T-helper 1 cell treated with Interleukin-12 subunit alpha and Interleukin-12 subunit beta and Interleukin-4 antibody, amounts not matched to agents 30 ng/mL and 1 ng/mL, for 36 hours (primary cell): ENCODE results near the gene ARFGAP2. TPM values are rescaled to one million over a fixed set of nuclear protein-coding genes. Genes with fewer than 3 reads are reported as not detected.
"Not testable (repeated sequence)": the region's sequence is repeated elsewhere in the genome, so short reads cannot be mapped to it uniquely, and the experiment has no call there.

Experiments
- intact Hi-C: fragments of 100-400 bp; cut with micrococcal nuclease; formaldehyde crosslinking; loops from one replicate; pipeline ENCODE4 v1.15.1; 2024
- total RNA-seq: library from RNA; stranded (reverse); gene quantifications from 2 replicates; pipeline ENCODE4 v1.2.3, GENCODE V29; 2022

The ARFGAP2 gene
- total RNA-seq = 115 and 116 TPM in 2 replicates

- intact Hi-C loops = loop anchor here (1.0 to 10.0 kb wide), 17 partner anchors 10 to 1062 kb away; partner anchors contain the start of genes ACP2, AGBL2, ARHGAP1 and ATG13
These were observed at the start of gene ARFGAP2 for GRCh38 chr11:47176328-47177228. Gene ARFGAP2, minus strand, starts transcription at chr11:47176879. Its CDS starts 26 bp downstream, at chr11:47176853.

DNA sequence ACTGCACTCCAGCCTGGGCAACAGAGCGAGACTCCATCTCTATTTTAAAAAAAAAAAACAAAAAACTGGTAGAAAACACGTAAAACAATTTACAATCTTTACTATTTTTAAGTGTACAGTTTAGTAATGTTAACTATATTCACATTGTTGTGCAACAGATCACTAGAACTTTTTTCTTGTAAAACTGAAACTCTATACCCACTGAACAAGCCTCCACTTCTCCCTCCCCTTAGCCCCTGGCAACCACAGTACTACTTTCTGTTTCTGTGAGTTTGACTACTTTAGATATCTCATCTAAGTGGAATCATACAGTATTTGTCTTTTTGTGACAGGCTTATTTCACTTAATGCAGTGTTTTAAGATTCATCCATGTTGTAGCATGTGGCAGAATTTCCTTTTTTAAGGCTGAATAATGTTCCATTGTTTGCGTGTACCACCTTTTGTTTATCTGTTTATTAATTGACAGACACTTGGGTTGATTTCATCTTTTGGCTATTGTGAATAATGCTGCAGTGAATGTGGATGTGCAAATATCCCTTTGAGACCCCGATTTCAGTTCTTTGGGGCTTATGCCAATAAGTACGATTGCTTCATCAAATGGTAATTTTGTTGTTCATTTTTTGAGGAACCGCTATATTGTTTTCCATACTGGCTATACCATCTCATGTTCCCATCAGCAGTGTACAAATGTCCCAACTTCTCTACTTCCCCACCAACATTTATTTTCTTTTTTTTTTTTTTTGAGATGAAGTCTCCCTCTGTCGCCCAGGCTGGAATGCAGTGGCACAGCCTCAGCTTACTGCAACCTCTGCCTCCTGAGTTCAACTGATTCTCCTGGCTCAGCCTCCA lies 49.1 kb upstream of the ARFGAP2 start:
- intact Hi-C loops = loop anchor here (1.0 kb wide), 2 partner anchors 9 kb away; no protein-coding TSS in a partner anchor

DNA sequence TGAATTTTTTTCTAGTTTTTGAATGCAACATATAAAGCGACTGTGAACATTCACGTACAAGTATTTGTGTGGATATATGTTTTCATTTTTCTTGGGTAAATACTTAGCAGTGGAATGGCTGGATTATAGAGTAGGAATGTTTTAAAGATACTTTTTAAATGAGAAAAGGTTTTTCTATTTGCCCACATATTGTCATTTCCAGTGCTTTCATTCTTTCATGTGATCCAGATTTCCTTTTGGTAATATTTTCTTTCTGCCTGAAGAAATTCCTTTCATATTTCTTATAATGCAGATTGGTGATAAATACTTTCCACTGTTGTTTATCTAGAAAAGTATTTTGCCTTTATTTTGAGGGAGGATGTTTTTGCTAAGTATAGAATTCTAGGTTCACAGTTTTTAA lies 46.0 kb upstream of the ARFGAP2 start:
- intact Hi-C loops = no loop called here

GRCh38 chr11:47220401-47220821 lies 43.7 kb upstream of the ARFGAP2 start:
- intact Hi-C loops = no loop called here

GRCh38 chr11:47216121-47216798 lies 39.6 kb upstream of the ARFGAP2 start:
- intact Hi-C loops = loop anchor here (1.0 to 10.0 kb wide), 3 partner anchors 9 to 189 kb away; partner anchors contain the start of gene SLC39A13

GRCh38 chr11:47215366-47215910 lies 38.8 kb upstream of the ARFGAP2 start:
- intact Hi-C loops = loop anchor here (1.0 to 10.0 kb wide), 3 partner anchors 33 to 551 kb away; partner anchors contain the start of genes ACP2, FNBP4 and SLC39A13

- intact Hi-C loops = loop anchor here (1.0 to 10.0 kb wide), 9 partner anchors 27 to 1296 kb away; partner anchors contain the start of genes ARHGAP1, CELF1, FNBP4 and PSMC3
These were observed 37.4 kb upstream of the ARFGAP2 start for GRCh38 chr11:47213950-47214565.

GRCh38 chr11:47212938-47213337 lies 36.3 kb upstream of the ARFGAP2 start:
- intact Hi-C loops = loop anchor here (10.0 kb wide), 1 partner anchor 192 kb away; the partner anchor contains the start of gene SLC39A13

DNA sequence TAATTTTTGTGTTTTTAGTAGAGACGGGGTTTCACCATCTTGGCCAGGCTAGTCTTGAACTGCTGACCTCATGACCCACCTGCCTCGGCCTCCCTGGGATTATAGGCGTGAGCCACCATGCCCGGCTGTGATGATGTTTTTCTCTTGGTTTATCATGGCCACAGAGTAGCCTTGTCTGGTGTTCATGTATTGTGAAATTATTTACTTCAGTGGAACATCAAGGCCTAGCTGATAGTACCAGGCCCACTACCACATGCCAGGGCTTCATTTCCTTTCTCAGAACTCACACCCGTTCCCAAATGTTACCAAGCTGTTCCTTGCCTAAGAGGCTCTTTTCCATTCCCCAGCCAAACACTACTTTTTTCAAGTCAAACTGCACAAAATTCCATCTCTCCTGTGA lies 31.9 kb upstream of the ARFGAP2 start:
- intact Hi-C loops = no loop called here

- intact Hi-C loops = not testable (repeated sequence)
These were observed 31.4 kb upstream of the ARFGAP2 start for GRCh38 chr11:47208008-47208552.

GRCh38 chr11:47207459-47207858 lies 30.8 kb upstream of the ARFGAP2 start:
- intact Hi-C loops = no loop called here

- intact Hi-C loops = not testable (repeated sequence)
These were observed 29.9 kb upstream of the ARFGAP2 start for GRCh38 chr11:47206577-47206976.

- intact Hi-C loops = no loop called here
These were observed 27.9 kb upstream of the ARFGAP2 start for GRCh38 chr11:47204637-47204989.

- intact Hi-C loops = no loop called here
These were observed 25.9 kb upstream of the ARFGAP2 start for GRCh38 chr11:47202576-47202975.

DNA sequence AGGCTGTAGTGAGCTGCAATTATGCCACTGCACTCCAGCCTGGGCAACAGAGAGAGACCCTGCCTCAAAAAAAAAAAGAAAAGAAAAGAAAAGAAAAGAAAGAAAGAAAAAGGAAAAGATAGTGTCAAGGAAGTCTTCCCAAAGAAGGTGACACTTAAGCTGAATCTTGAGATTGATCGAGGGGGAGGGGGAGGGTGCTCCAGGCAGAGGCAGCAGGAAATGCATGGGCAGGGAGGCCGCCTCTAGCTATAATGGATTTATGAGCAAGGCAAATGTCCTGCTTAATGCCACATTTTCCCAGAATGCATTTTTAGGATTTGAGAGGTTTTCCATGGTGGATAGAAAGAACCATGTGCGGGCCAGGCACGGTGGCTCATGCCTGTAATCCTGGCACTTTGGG lies 24.3 kb upstream of the ARFGAP2 start:
- intact Hi-C loops = no loop called here

DNA sequence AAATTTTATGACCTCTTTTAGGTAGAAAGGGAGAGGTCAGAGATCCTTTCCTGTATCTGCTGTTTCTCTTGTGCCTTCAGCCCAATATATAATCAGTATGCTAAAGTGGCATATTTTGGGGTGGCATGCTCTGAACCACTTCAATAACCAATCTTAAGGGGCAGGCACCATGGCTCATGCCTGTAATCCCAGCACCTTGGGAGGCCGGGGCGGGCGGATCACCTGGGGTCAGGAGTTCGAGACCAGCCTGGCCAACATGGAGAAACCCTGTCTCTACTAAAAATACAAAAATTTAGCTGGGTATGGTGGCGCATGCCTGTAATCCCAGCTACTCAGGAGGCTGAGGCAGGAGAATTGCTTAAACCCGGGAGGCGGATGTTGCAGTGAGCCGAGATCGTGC lies 21.5 kb upstream of the ARFGAP2 start:
- intact Hi-C loops = not testable (repeated sequence)

- intact Hi-C loops = no loop called here
These were observed 15.4 kb upstream of the ARFGAP2 start for GRCh38 chr11:47192111-47192510.

GRCh38 chr11:47191137-47191536 lies 14.5 kb upstream of the ARFGAP2 start:
- intact Hi-C loops = not testable (repeated sequence)

DNA sequence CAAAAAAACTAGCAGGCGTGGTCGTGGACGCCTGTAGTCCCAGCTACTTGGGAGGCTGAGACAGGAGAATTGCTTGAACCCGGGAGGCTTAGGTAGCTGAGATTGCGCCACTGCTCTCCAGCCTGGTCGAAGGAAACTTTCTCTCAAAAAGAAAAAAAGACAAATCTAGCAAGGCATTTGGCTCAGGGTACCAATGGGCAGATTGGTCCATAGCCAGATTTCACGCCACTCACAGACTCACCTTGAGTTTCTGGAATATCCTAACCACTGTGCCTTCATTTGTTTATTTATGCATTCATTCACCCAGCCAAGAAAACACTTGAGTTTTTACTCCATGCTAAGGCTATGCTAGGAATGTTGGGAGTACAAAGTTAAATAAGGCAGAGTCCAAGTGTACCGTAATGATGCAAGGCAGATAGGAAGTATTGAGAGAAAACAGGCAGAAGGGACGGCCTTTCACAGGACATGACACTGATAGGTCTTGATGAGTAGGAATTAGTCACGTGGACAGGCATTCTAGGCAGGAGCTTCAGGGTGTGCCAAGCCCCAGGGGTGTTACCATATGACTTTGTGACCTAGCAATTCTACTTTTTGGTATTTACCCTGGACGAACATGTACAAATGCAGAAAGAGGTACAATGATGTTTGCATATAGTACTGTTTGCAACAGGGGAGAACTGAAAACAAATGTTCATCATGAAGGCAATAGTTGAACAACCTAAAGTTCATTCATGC lies 12.6 kb upstream of the ARFGAP2 start:
- intact Hi-C loops = no loop called here
